K562 (cell line): ENCODE measurements around the gene EOGT. TPM values are rescaled to one million over a fixed set of nuclear protein-coding genes. Genes with fewer than 3 reads are reported as not detected.

Experiments
- ATAC-seq: fragments of 200-7000 bp; cut with Tn5 transposase; 3 replicates; pipeline ENCODE4 v1.9.1; 2020; ENCODE audit warnings: moderate library complexity
- BruUV-seq: library from RNA; stranded (reverse); fragments of 400-500 nt; replicated peaks from 2 replicates; lab custom pipeline; 2021; lab: Mats Ljungman, UMichigan
- CTCF ChIA-PET: fragments of 300-600 bp; formaldehyde crosslinking; extraction: SDS; loops from one replicate; lab custom pipeline; 2021; ENCODE audit warnings: low intra/inter-chr PET ratio; lab: Yijun Ruan, JAX
- POLR2A ChIA-PET: fragments of 300-600, 350-650 bp; sonication (Branson Sonifier 250); formaldehyde crosslinking; extraction: SDS; loops from one replicate; lab custom pipeline; 2021; ENCODE audit warnings: antibody characterized with exemption, inconsistent platforms; lab: Yijun Ruan, JAX
- DNase-seq, 4 experiments: peaks; one replicate each; pipeline versions ENCODE4 v3.0.0 to v3.0.0-alpha.2; 2011 to 2018; ENCODE audit warnings: low spot score in 3 of 4, mixed read lengths in 3 of 4; ENCODE audit errors: extremely low read depth in 1 of 4
- FAIRE-seq: peaks from 2 replicates; lab custom pipeline; 2011; peaks lifted over from hg19 to GRCh38; lab: Jason Lieb, UNC
- H2AFZ ChIP-seq: 2 replicates; pipeline ENCODE4 v1.6.0; 2011; ENCODE audit warnings: low read depth, low read length, control low read depth, inconsistent platforms
- H3K27ac ChIP-seq: fragments of 200-600 bp; 3 replicates; pipeline ENCODE4 v1.8.0; 2011; ENCODE audit warnings: low read depth, mild to moderate bottlenecking, control low read depth, inconsistent platforms, low read length, moderate library complexity, mixed read lengths; ENCODE audit errors: extremely low read depth
- H3K27me3 ChIP-seq, 2 experiments: fragments of 300-600 bp in 1 of 2; 2 replicates in 1 of 2; 3 replicates in 1 of 2; pipeline versions ENCODE4 v1.6.0 to v1.8.0; 2011; ENCODE audit warnings: inconsistent platforms in 2 of 2, low read length in 2 of 2, mild to moderate bottlenecking in 1 of 2, mixed read lengths in 1 of 2, moderate library complexity in 1 of 2; ENCODE audit not compliant: control insufficient read depth in 2 of 2, insufficient read depth in 2 of 2
- H3K36me3 ChIP-seq: fragments of 300-600 bp; 3 replicates; pipeline ENCODE4 v1.8.0; 2011; ENCODE audit warnings: mild to moderate bottlenecking, low read length, inconsistent platforms; ENCODE audit not compliant: control insufficient read depth, insufficient read depth
- H3K4me1 ChIP-seq, 2 experiments: fragments of 200-600 bp in 1 of 2; replicated peaks in 1 of 2; 2 replicates in 1 of 2; 3 replicates in 1 of 2; pipeline versions ENCODE4 v1.5.1 to v1.8.0; 2011; ENCODE audit warnings: inconsistent platforms in 2 of 2, low read length in 2 of 2, mild to moderate bottlenecking in 1 of 2, mixed read lengths in 1 of 2, moderate library complexity in 1 of 2; ENCODE audit not compliant: control insufficient read depth in 2 of 2, insufficient read depth in 2 of 2
- H3K4me2 ChIP-seq: 2 replicates; pipeline ENCODE4 v1.6.1; 2011; ENCODE audit warnings: low read length, control low read depth, inconsistent platforms, mixed read lengths; ENCODE audit not compliant: insufficient read depth
- H3K4me3 ChIP-seq: fragments of 200-600 bp; sonication (generic), shearing (Covaris generic); 2 replicates; pipeline ENCODE4 v1.5.1; 2016; ENCODE audit warnings: control low read depth, inconsistent platforms
- H3K79me2 ChIP-seq: fragments of 200-600 bp; 3 replicates; pipeline ENCODE4 v1.8.0; 2011; ENCODE audit warnings: low read length, inconsistent platforms; ENCODE audit not compliant: control insufficient read depth, insufficient read depth
- H3K9ac ChIP-seq, 2 experiments: 2 replicates each; pipeline versions ENCODE4 v1.6.0 to v1.6.1; 2011; ENCODE audit warnings: low read depth in 2 of 2, low read length in 2 of 2, control low read depth in 1 of 2, inconsistent platforms in 1 of 2, mild to moderate bottlenecking in 1 of 2, mixed read lengths in 1 of 2; ENCODE audit not compliant: insufficient read depth in 1 of 2
- H3K9me1 ChIP-seq: one replicate; pipeline ENCODE4 v1.6.0; 2011; ENCODE audit warnings: inconsistent platforms, mild to moderate bottlenecking, low read length, moderate library complexity; ENCODE audit not compliant: control insufficient read depth, insufficient read depth
- H3K9me3 ChIP-seq: replicated peaks from 2 replicates; pipeline ENCODE4 v1.5.1; 2011; ENCODE audit warnings: low read depth, low read length, inconsistent platforms; ENCODE audit not compliant: control insufficient read depth, insufficient read depth
- H4K20me1 ChIP-seq: replicated peaks from 2 replicates; pipeline ENCODE4 v1.6.1; 2011; ENCODE audit warnings: low read length, inconsistent platforms, mixed read lengths; ENCODE audit not compliant: control insufficient read depth, insufficient read depth
- BCOR ChIP-seq: fragments of 450-650 bp; IDR thresholded peaks from 2 replicates; pipeline ENCODE4 v1.6.1; 2016
- CBX1 ChIP-seq: sonication (generic); IDR thresholded peaks from 2 replicates; pipeline ENCODE4 v1.6.1; 2016; ENCODE audit warnings: antibody characterized with exemption, low read depth, mild to moderate bottlenecking
- CSDE1 ChIP-seq, 2 experiments: fragments of 450-650 bp; IDR thresholded peaks; 2 replicates each; pipeline ENCODE4 v1.6.1; 2016; ENCODE audit warnings: mild to moderate bottlenecking in 1 of 2
- KDM5B ChIP-seq: fragments of 200-600 bp; sonication (generic); IDR thresholded peaks from 2 replicates; pipeline ENCODE4 v1.6.1; 2012; ENCODE audit warnings: low read depth, mild to moderate bottlenecking, moderate library complexity, low read length, control low read depth, inconsistent platforms; ENCODE audit not compliant: insufficient replicate concordance
- NR2F6 ChIP-seq: fragments of 450-650 bp; formaldehyde crosslinking; IDR thresholded peaks from 2 replicates; pipeline ENCODE4 v1.4.0; 2020; ENCODE audit warnings: mild to moderate bottlenecking
- THAP7 ChIP-seq: fragments of 250-450 bp; sonication (Bioruptor Pico); IDR thresholded peaks from 2 replicates; pipeline ENCODE4 v1.5.0; 2021
- ZNF121 ChIP-seq: sonication (generic); formaldehyde crosslinking; conservative IDR thresholded peaks from 2 replicates; pipeline ENCODE4 v1.8.0; 2022; ENCODE audit warnings: missing genetic modification reagents
- WGBS: fragments of 100-300 bp; shearing (Covaris generic); methylation state at CpG from one replicate; pipeline ENCODE4 v1.1.6; 2016; ENCODE audit warnings: low coverage, mixed read lengths; ENCODE audit not compliant: insufficient coverage; ENCODE audit errors: missing lambda C conversion rate; 5-methylcytosine and 5-hydroxymethylcytosine counted together
- in situ Hi-C: fragments of 300-500 bp; cut with MboI; formaldehyde crosslinking; loops from 4 replicates; pipeline ENCODE4 v1.15.0; 2018; ENCODE audit warnings: inconsistent platforms, mixed read lengths
- intact Hi-C: fragments of 100-400 bp; cut with micrococcal nuclease; formaldehyde crosslinking; loops from 2 replicates; pipeline ENCODE4 v1.14.2; 2022
- polyA plus RNA-seq, 8 experiments: library from polyadenylated mRNA; depleted of rRNA in 4 of 8; stranded (reverse) in 5 of 8; unstranded in 3 of 8; fragments of >200 nt; fragmentation: Nextera tagmentation in 2 of 8; fragmentation: Illumina TruSeq in 1 of 8; extraction: Ambion mirVana in 2 of 8; extraction: Trizol in 1 of 8; gene quantifications; 2 replicates each; pipeline versions ENCODE4 v1.2.1 to v1.2.3, GENCODE V29; 2011 to 2014; ENCODE audit warnings: inconsistent platforms in 1 of 8, missing spikeins in 1 of 8
- total RNA-seq, 7 experiments: library from RNA; depleted of rRNA in 6 of 7; stranded (reverse); fragments of >200 nt in 6 of 7; fragmentation: Illumina TruSeq in 2 of 7; extraction: Trizol in 2 of 7; gene quantifications; 2 replicates each; pipeline versions ENCODE4 v1.2.1 to v1.2.3, GENCODE V29; 2011 to 2021; ENCODE audit warnings: low replicate concordance in 1 of 7

EOGT gene
- total and polyA plus RNA-seq, 9 of the 15 experiments (the other 6 are each of a cell fraction or from before 2014, with no cell fraction given), result 3.6 to 17.9 (median 7.4) TPM

- TF ChIP-seq CBX1, result no peak
- no peak for TF ChIP-seq THAP7 (CRISPR knock-in tag)
- peak; percentile 62 for TF ChIP-seq KDM5B
- peak in 1 of 2 experiments; percentile 84; a peak in 2 of 4 replicates for TF ChIP-seq CSDE1 (IDR thresholded peaks at IDR 0.05)
- TF ChIP-seq BCOR, result no peak
- TF ChIP-seq, all 486 proteins: peak for 68
These were observed 38.4 kb upstream of the EOGT start, which contains the start of gene TMF1 (continued) for GRCh38 chr3:69051756-69052471.

- H3K36me3 ChIP-seq, result peaks cover 45% of the 10 kb centered on the region; the same call in 2 of the 3 replicates
- in situ Hi-C loops, result no loop called here
- WGBS, result 89% methylated on average over 2 of the region's 2 CpGs
- no peaks in the 10 kb centered on the region for H3K9me3 ChIP-seq
- no peak overlapping the region for H3K9ac ChIP-seq
- intact Hi-C loops, result no loop called here
- POLR2A ChIA-PET, result interaction anchor here (1.2 kb wide), 1 partner anchor 43 kb away, joined by 3 read pairs; no protein-coding TSS in a partner anchor
- peaks cover 0 to 7% of the 10 kb centered on the region in 2 experiments; a peak in 2 of 5 replicates for H3K4me1 ChIP-seq
- DNase-seq (no peak), ATAC-seq (no peak), FAIRE-seq (no peak)
- no peaks in the 10 kb centered on the region; the same call in 1 of the 2 replicates for H4K20me1 ChIP-seq
- H3K27me3 ChIP-seq, result no peaks in the 10 kb centered on the region
- no peak overlapping the region for H3K4me2 ChIP-seq
- H3K79me2 ChIP-seq, result peaks cover 43% of the 10 kb centered on the region
- no TSS peak for BruUV-seq
- no peak overlapping the region for H3K27ac ChIP-seq
- TF ChIP-seq ZNF121 (CRISPR knock-in tag) (peak; percentile 33; the same call in 1 of the 2 replicates), NR2F6 (CRISPR knock-in tag) (no peak)
- H3K9me1 ChIP-seq, result no peaks in the 10 kb centered on the region
- H3K4me3 ChIP-seq, result no peak overlapping the region
- H2AFZ ChIP-seq, result no peak overlapping the region
- CTCF ChIA-PET, result no interaction called here
These were observed 35.5 kb upstream of the EOGT start for GRCh38 chr3:69048990-69049389.
